GM18867 (cell line): Measurements from ENCODE around the gene FMN2.

Source experiments
- ATAC-seq: cut with Tn5 transposase; IDR thresholded peaks from one replicate; pipeline ENCODE4 v1.9.1; 2021; ENCODE audit warnings: mild to moderate bottlenecking, moderate library complexity; ENCODE audit not compliant: unreplicated experiment

FMN2 gene

GRCh38 chr1:240349695-240350094 lies 258.0 kb downstream of the FMN2 start:
- ATAC-seq, result no peak

GRCh38 chr1:240350910-240351331 lies 259.2 kb downstream of the FMN2 start:
- ATAC-seq, result no peak

GRCh38 chr1:240351690-240352089 lies 260.0 kb downstream of the FMN2 start:
- no peak for ATAC-seq

- no peak for ATAC-seq
Measured at GRCh38 chr1:240352769-240353168, 261.1 kb downstream of the FMN2 start.

- no peak for ATAC-seq
Measured at GRCh38 chr1:240356568-240356967, 264.9 kb downstream of the FMN2 start.

GRCh38 chr1:240362046-240362445 lies 270.4 kb downstream of the FMN2 start:
- ATAC-seq, result no peak

- ATAC-seq, result no peak
Measured at GRCh38 chr1:240362826-240363225, 271.1 kb downstream of the FMN2 start.

GRCh38 chr1:240363315-240363714 lies 271.6 kb downstream of the FMN2 start:
- ATAC-seq, result no peak

- ATAC-seq, result no peak
Measured at GRCh38 chr1:240363914-240364313, 272.2 kb downstream of the FMN2 start.

GRCh38 chr1:240366636-240367035 lies 275.0 kb downstream of the FMN2 start:
- ATAC-seq, result no peak

- no peak for ATAC-seq
Measured at GRCh38 chr1:240385551-240385950, 293.9 kb downstream of the FMN2 start.

GRCh38 chr1:240385985-240386978 lies 294.6 kb downstream of the FMN2 start:
- no peak for ATAC-seq

- ATAC-seq, result no peak
Measured at GRCh38 chr1:240387051-240387450, 295.4 kb downstream of the FMN2 start.

GRCh38 chr1:240391660-240392260 lies 300.1 kb downstream of the FMN2 start:
- ATAC-seq, result no peak

- no peak for ATAC-seq
Measured at GRCh38 chr1:240394353-240394752, 302.7 kb downstream of the FMN2 start.

- ATAC-seq, result no peak
Measured at GRCh38 chr1:240395336-240395735, 303.7 kb downstream of the FMN2 start.

- ATAC-seq, result no peak
Measured at GRCh38 chr1:240399381-240399780, 307.7 kb downstream of the FMN2 start.

GRCh38 chr1:240401731-240402130 lies 310.0 kb downstream of the FMN2 start:
- no peak for ATAC-seq

GRCh38 chr1:240402326-240402725 lies 310.6 kb downstream of the FMN2 start:
- no peak for ATAC-seq

GRCh38 chr1:240404286-240404685 lies 312.6 kb downstream of the FMN2 start:
- no peak for ATAC-seq

GRCh38 chr1:240405751-240406150 lies 314.1 kb downstream of the FMN2 start:
- ATAC-seq, result no peak

- ATAC-seq, result no peak
Measured at GRCh38 chr1:240407407-240407806, 315.7 kb downstream of the FMN2 start.
